AG20443 (cell line): ENCODE measurements around the gene ZNF527.
A peak's percentile ranks its signal among the peaks of the same experiment; 100 is the strongest.
"Not testable (repeated sequence)": the region's sequence is repeated elsewhere in the genome, so short reads cannot be mapped to it uniquely, and the experiment has no call there.

Source experiments
- DNase-seq: peaks from one replicate; pipeline ENCODE4 v3.0.0; 2012; ENCODE audit warnings: low spot score, mixed read lengths

Gene ZNF527

GRCh38 chr19:37370880-37371661, at the start of gene ZNF527:
Gene ZNF527, plus strand, starts transcription at chr19:37371099. Its CDS starts 3,100 bp downstream, at chr19:37374199.
- peak; percentile 99 for DNase-seq

DNA sequence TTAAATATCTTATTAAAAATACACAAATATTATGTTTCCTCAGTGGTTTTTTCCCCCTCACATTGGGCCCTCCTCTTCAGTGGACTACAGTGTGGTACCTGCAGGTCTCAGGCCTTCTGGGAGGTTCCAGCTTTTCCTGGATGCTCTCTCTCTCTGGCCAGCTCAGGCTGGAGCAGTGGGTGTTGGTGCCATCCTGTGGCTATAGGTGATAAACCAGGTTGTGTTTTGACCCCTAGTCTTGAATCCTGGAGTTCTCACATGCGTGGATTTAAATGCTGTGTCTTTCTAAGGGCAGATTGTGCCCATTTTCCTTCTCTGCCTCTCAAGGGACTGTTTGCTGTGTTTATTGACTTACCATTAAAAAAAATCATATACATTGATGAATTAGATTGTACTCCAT, 41.2 kb upstream of the ZNF527 start:
- no peak for DNase-seq

GRCh38 chr19:37332839-37333238, 38.1 kb upstream of the ZNF527 start:
- DNase-seq = no peak

- DNase-seq = no peak
Measured at GRCh38 chr19:37333457-37333856, 37.4 kb upstream of the ZNF527 start.

- peak; percentile 95 for DNase-seq
Measured at GRCh38 chr19:37334179-37335071, 36.5 kb upstream of the ZNF527 start.

DNA sequence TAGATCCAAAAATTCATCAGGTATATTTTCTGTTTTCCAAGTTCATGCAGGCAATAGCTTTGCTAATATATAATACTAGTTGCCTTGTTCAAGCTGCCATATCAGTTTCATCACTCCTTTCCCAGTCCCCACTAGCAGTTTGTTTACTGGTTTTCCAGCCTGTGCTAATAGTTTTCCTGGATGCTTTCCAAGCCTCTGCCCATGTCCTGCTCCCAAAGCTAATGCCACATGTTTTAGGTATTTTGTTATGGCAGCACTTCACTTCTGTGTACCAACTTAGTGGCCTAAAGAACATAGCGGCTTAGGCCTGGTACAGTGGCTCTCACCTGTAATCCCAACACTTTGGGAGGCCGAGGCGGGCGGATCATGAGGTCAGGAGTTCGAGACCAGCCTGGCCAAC, 28.1 kb upstream of the ZNF527 start:
- no peak for DNase-seq

DNA sequence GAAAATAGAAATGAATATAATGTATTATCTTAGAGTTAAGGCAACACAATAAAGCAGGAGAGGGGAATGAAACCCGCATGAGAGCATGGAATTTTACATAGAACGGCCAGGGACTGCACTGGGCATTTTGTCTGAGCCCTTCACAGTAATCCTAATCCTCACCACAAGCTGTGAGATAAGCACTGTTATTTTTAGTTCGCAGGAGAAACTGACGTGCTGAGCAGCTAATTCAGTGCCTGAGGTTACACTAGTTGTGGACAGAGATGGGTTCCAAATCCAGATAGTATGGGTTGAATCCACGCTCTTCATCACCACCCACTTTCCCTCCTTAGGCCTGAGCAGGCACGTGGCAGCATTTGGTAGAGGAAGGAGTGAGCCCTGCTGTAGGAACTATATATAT, 24.8 kb upstream of the ZNF527 start:
- DNase-seq = no peak

- DNase-seq = no peak
Measured at GRCh38 chr19:37348060-37348459, 22.8 kb upstream of the ZNF527 start.

GRCh38 chr19:37353968-37354367, 16.9 kb upstream of the ZNF527 start:
- no peak for DNase-seq

GRCh38 chr19:37355901-37356300, 15.0 kb upstream of the ZNF527 start:
- no peak for DNase-seq

- peak; percentile 16 for DNase-seq
Measured at GRCh38 chr19:37361994-37362393, 8.9 kb upstream of the ZNF527 start.

DNA sequence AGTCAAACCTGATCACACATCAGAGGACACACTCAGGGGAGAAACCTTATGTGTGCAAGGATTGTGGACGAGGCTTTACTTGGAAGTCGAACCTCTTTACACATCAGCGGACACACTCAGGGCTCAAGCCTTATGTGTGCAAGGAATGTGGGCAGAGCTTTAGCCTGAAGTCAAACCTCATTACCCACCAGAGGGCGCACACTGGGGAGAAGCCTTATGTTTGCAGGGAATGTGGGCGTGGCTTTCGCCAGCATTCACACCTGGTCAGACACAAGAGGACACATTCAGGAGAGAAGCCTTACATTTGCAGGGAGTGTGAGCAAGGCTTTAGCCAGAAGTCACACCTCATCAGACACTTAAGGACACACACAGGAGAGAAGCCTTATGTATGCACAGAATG, 8.2 kb upstream of the ZNF527 start:
- no peak for DNase-seq

DNA sequence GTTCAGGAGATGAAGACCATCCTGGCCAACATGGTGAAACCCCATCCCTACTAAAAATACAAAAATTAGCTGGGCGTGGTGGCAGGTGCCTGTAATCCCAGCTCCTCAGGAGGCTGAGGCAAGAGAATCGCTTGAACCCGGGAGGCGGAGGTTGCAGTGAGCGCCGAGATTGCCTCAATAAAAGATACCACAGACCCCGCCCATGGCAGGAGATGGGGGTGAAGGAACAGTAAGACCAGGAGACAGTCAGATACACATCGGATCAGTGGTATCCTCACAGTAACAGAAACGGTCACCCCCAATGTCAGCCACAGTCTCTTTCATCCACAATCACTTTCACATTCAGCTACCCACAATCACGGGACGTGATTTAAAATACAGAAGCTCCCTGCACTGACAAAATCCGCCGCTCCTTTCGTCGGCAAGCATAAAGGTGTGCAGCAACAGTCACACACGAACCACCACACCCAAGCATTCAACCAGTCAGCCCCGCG, 466 bp upstream of the ZNF527 start:
- DNase-seq = not testable (repeated sequence)

DNA sequence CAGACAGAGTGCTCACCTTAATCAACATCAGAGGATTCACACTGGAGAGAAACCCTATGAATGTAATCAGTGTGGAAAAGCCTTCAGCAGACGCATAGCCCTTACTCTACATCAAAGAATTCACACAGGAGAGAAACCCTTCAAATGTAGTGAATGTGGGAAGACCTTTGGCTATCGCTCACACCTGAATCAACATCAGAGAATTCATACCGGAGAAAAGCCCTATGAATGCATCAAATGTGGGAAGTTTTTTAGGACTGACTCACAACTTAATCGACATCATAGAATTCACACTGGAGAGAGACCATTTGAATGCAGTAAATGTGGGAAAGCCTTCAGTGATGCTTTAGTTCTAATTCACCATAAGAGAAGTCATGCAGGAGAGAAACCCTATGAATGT, 18.3 kb downstream of the ZNF527 start:
- DNase-seq = no peak

DNA sequence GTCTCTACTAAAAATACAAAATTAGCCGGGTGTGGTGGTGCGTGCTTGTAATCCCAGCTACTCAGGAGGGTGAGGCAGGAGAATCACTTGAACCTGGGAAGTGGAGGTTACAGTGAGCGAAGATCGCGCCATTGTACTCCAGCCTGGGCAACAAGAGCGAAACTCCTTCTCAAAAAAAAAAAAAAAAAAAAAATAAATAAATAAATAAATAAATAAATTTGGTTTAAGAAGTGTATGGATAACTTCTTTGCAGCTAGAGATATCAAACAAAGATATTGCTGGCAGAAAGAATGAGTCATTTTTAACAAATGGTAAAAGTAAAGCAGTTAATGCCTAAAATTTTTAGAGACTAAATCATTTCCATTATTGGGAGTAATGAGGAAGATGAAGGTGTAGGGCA, 20.5 kb downstream of the ZNF527 start:
- not testable (repeated sequence) for DNase-seq

- no peak for DNase-seq
Measured at GRCh38 chr19:37401078-37401477, 30.2 kb downstream of the ZNF527 start.

DNA sequence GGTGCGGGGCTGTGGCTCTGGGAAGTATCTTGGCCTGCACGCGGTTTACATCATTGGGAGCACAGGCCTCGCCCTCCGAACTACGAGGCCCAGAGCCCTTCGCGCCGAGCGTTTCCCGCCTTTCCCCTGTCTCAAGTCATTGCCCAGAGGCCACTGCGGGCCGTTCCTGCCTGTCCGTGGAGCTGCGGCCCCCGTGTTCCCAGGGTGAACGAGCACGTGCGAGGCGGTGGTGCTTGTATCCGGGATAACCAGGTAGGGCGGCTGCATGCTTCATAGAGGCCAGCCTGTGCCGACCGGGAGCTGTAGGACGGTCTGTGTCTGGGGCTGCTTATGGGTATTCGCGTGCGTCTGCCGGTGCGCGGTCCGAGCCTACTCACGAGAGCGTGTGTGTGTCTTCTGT, 32.5 kb downstream of the ZNF527 start:
- DNase-seq = no peak

- DNase-seq = not testable (repeated sequence)
Measured at GRCh38 chr19:37406140-37406846, 35.4 kb downstream of the ZNF527 start.

DNA sequence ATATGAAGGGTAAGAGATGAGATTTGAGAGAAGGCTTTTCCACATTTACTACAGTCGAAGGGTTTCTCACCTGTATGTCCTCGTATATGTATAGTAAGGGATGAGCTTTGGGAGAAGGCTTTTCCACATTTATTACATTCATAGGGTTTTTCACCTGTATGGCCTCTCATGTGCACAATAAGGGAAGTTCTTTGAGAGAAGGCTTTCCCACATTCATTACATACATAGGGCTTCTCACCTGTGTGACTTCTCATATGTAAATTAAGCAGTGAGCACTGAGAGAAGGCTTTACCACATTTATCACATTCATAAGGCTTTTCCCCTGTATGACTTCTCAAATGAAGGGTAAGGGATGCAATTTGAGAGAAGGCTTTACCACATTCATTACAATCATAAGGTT, 41.8 kb downstream of the ZNF527 start:
- no peak for DNase-seq

DNA sequence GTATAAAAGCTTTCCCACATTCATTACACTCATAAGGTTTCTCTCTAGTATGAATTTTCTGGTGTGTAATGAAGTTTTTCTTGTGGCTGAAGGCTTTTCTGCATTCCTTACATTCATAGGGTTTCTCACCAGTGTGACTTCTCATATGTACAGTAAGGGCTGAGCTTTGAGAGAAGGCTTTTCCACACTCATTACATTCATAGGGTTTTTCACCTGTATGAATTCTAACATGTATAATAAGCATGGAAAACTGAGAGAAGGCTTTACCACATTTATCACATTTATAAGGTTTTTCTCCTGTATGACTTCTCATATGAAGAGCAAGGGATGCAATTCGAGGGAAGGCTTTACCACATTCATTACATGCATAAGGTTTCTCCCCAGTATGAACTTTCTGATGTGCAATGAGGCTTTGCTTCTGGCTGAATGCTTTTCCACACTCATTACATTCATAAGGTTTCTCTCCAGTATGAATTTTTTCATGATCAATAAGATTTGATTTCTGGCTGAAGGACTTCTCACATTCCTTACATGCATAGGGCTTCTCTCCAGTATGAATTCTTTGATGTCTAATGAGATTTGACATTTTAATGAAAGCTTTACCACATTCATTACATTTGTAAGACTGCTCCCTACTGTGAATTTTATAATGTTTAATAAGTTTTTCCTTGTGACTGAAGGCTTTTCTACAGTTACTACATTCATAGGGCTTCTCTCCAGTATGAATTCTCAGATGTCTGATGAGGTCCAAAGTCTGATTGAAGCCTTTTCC, 42.6 kb downstream of the ZNF527 start:
- DNase-seq = no peak
